ENCODE results near the gene TNFAIP8L3.

Gene TNFAIP8L3

DNA sequence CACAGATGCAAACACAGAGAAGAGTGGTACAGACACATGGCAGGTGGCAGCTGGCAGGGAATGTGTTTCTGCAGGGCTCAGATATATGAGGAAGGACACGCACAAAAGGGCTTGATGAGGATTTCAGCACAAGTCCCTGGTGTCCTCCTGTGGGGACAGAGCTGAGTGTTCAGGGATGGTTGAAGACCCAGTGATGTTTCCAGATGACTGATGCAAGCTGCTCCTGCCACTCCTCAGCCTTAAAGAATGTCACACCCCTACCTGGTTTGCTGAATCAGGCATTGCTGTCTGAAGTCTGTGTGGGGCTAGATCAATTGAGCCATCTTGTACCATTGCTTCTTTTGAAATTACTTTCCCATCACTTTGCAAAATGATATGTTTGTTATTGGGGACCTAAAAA lies 40.2 kb downstream of the TNFAIP8L3 start:
- ATAC-seq, result no peak
- TF ChIP-seq ZFP3 (CRISPR knock-in tag; IDR thresholded peaks at IDR 0.05) (no peak), GLIS3 (CRISPR knock-in tag; IDR thresholded peaks at IDR 0.05) (no peak), ZFP30 (CRISPR knock-in tag; IDR thresholded peaks at IDR 0.05) (no peak), ZNF70 (CRISPR knock-in tag; IDR thresholded peaks at IDR 0.05) (no peak), ISL1 (CRISPR knock-in tag; IDR thresholded peaks at IDR 0.05) (no peak), ZC3H10 (CRISPR knock-in tag; IDR thresholded peaks at IDR 0.05) (no peak)
- TF ChIP-seq, protein P1, sequence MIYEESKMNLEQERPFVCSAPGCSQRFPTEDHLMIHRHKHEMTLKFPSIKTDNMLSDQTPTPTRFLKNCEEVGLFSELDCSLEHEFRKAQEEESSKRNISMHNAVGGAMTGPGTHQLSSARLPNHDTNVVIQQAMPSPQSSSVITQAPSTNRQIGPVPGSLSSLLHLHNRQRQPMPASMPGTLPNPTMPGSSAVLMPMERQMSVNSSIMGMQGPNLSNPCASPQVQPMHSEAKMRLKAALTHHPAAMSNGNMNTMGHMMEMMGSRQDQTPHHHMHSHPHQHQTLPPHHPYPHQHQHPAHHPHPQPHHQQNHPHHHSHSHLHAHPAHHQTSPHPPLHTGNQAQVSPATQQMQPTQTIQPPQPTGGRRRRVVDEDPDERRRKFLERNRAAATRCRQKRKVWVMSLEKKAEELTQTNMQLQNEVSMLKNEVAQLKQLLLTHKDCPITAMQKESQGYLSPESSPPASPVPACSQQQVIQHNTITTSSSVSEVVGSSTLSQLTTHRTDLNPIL (CRISPR knock-in tag; IDR thresholded peaks at IDR 0.05; ENCODE audit: low read depth), result no peak
- TF ChIP-seq, protein P2, sequence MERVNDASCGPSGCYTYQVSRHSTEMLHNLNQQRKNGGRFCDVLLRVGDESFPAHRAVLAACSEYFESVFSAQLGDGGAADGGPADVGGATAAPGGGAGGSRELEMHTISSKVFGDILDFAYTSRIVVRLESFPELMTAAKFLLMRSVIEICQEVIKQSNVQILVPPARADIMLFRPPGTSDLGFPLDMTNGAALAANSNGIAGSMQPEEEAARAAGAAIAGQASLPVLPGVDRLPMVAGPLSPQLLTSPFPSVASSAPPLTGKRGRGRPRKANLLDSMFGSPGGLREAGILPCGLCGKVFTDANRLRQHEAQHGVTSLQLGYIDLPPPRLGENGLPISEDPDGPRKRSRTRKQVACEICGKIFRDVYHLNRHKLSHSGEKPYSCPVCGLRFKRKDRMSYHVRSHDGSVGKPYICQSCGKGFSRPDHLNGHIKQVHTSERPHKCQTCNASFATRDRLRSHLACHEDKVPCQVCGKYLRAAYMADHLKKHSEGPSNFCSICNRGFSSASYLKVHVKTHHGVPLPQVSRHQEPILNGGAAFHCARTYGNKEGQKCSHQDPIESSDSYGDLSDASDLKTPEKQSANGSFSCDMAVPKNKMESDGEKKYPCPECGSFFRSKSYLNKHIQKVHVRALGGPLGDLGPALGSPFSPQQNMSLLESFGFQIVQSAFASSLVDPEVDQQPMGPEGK (CRISPR knock-in tag; IDR thresholded peaks at IDR 0.05; ENCODE audit: borderline replicate concordance), result no peak

DNA sequence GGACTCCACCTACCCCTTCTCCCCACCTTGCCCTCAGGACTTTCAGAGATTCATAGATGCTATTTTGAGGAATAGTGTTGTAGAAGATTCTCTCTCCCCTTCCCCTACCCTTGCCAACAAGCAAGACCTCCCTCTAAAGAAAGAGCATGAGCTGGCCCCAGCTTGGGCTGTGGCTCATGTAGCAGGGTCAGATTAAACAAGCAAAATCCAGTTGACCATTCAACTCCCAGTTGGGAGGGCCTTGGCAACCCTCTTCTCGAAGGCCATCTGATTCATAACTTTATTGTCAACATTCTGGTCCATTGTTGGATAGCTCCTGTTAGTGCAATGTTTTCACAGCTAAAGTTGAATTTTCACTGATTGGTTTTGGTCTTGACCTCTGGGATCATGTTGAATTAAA lies 41.1 kb downstream of the TNFAIP8L3 start:
- TF ChIP-seq GLIS3 (CRISPR knock-in tag; IDR thresholded peaks at IDR 0.05) (no peak), RARB (CRISPR knock-in tag; IDR thresholded peaks at IDR 0.05) (no peak), ISL1 (CRISPR knock-in tag; IDR thresholded peaks at IDR 0.05) (no peak)
- no peak for ATAC-seq

DNA sequence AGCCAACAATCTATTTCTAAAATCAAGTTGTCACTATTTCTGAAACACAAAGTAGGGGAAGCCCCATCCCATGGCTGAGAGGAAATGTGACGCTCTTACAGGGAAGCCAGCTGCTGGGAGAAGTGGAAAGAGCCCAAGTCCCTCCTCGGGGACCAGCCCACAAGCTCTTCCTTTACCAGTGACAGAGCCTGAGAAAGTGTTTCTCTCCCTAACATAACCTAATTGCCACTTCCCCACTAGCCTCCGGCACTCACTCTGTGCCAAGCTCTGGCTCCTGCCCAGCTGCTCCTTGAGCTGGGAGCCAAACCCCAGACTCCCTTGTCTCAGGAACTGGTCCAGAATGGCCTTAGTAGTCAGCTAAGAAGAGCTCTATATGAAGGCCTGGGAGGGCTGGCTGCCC lies 42.9 kb downstream of the TNFAIP8L3 start:
- ATAC-seq, result no peak
- TF ChIP-seq TOX (CRISPR knock-in tag; IDR thresholded peaks at IDR 0.05; ENCODE audit: borderline replicate concordance) (no peak), SNAI2 (CRISPR knock-in tag; IDR thresholded peaks at IDR 0.05) (no peak), CSDC2 (CRISPR knock-in tag; IDR thresholded peaks at IDR 0.05) (no peak), GLIS3 (CRISPR knock-in tag; IDR thresholded peaks at IDR 0.05) (no peak), OSR1 (CRISPR knock-in tag; IDR thresholded peaks at IDR 0.05) (no peak), PPARA (CRISPR knock-in tag; IDR thresholded peaks at IDR 0.05; ENCODE audit: borderline replicate concordance) (no peak), ZNF70 (CRISPR knock-in tag; IDR thresholded peaks at IDR 0.05) (no peak), ZFP3 (CRISPR knock-in tag; IDR thresholded peaks at IDR 0.05) (no peak), TCF4 (CRISPR knock-in tag; IDR thresholded peaks at IDR 0.05; ENCODE audit: borderline replicate concordance) (no peak), ZC3H10 (CRISPR knock-in tag; IDR thresholded peaks at IDR 0.05) (no peak)
- TF ChIP-seq, protein P1 (CRISPR knock-in tag; IDR thresholded peaks at IDR 0.05; ENCODE audit: low read depth), result no peak

DNA sequence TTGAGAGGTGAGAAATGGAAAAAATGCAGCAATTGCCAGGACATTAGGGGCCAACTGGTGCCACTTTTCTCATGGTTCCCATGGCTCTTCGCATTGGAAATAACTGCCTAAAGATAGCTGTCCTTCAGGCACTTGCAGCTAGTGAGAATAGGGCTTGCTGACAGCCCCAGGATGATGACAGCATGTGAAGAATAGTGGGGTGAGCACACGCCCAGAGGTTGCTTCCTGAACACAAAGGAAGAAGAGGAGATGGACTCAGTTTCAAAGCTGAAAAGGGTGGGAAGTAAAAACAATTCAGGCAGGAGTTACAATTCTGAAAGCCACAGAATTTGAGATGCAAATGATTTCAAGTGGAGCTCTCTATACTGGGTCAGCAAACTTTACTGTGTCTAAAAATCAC lies 45.6 kb downstream of the TNFAIP8L3 start:
- TF ChIP-seq GLIS3 (CRISPR knock-in tag; IDR thresholded peaks at IDR 0.05), result no peak
- TF ChIP-seq TOX (CRISPR knock-in tag; IDR thresholded peaks at IDR 0.05; ENCODE audit: borderline replicate concordance), result no peak
- TF ChIP-seq ARNTL (CRISPR knock-in tag; IDR thresholded peaks at IDR 0.05; ENCODE audit: borderline replicate concordance, low read depth), result no peak
- TF ChIP-seq, protein P3, sequence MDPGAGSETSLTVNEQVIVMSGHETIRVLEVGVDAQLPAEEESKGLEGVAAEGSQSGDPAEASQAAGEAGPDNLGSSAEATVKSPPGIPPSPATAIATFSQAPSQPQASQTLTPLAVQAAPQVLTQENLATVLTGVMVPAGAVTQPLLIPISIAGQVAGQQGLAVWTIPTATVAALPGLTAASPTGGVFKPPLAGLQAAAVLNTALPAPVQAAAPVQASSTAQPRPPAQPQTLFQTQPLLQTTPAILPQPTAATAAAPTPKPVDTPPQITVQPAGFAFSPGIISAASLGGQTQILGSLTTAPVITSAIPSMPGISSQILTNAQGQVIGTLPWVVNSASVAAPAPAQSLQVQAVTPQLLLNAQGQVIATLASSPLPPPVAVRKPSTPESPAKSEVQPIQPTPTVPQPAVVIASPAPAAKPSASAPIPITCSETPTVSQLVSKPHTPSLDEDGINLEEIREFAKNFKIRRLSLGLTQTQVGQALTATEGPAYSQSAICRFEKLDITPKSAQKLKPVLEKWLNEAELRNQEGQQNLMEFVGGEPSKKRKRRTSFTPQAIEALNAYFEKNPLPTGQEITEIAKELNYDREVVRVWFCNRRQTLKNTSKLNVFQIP (CRISPR knock-in tag; IDR thresholded peaks at IDR 0.05; ENCODE audit: borderline replicate concordance, low read depth), result no peak
- TF ChIP-seq ZNF70 (CRISPR knock-in tag; IDR thresholded peaks at IDR 0.05), result no peak
- TF ChIP-seq RARB (CRISPR knock-in tag; IDR thresholded peaks at IDR 0.05), result no peak
- no peak for TF ChIP-seq ZFP30 (CRISPR knock-in tag; IDR thresholded peaks at IDR 0.05)
- no peak for TF ChIP-seq ISL1 (CRISPR knock-in tag; IDR thresholded peaks at IDR 0.05)
- TF ChIP-seq CSDC2 (CRISPR knock-in tag; IDR thresholded peaks at IDR 0.05), result no peak
- TF ChIP-seq ZNF565 (CRISPR knock-in tag; conservative IDR thresholded peaks at IDR 0.05; ENCODE audit: low read depth), result no peak
- TF ChIP-seq, protein P1 (CRISPR knock-in tag; IDR thresholded peaks at IDR 0.05; ENCODE audit: low read depth), result no peak
- no peak for TF ChIP-seq PPARA (CRISPR knock-in tag; IDR thresholded peaks at IDR 0.05; ENCODE audit: borderline replicate concordance)
- TF ChIP-seq ZC3H10 (CRISPR knock-in tag; IDR thresholded peaks at IDR 0.05), result no peak
- TF ChIP-seq SNAI2 (CRISPR knock-in tag; IDR thresholded peaks at IDR 0.05), result no peak
- TF ChIP-seq BACH2 (CRISPR knock-in tag; IDR thresholded peaks at IDR 0.05; ENCODE audit: borderline replicate concordance), result no peak
- TF ChIP-seq ZNF8 (CRISPR knock-in tag; IDR thresholded peaks at IDR 0.05), result no peak
- no peak for ATAC-seq

All from SK-N-SH treated with all-trans-retinoic acid at 6 μM for 48 hours (cell line).